HUDEP-2 (cell line): ENCODE results near the gene GPR139.

Experiments
- DNase-seq, 76 experiments: peaks; one replicate each; lab custom pipeline; 2025; ENCODE audit not compliant: unreplicated experiment in 76 of 76; lab: John Stamatoyannopoulos, UW

The GPR139 gene

GRCh38 chr16:19991614-19992013 lies 82.1 kb downstream of the GPR139 start:
- DNase-seq: no peak

GRCh38 chr16:19984135-19984534 lies 89.6 kb downstream of the GPR139 start:
- DNase-seq: no peak
